HL-60 (cell line): ENCODE results near the gene PITHD1.
A peak's percentile ranks its signal among the peaks of the same experiment; 100 is the strongest.

ENCODE experiments used
- DNase-seq, 2 experiments: peaks; one replicate each; pipeline ENCODE4 v3.0.0-alpha.2; 2010 to 2020; ENCODE audit warnings: low read depth in 1 of 2, low spot score in 1 of 2
- H3K27ac ChIP-seq: fragments of 250-450 bp; sonication (Bioruptor Pico); replicated peaks from 2 replicates; pipeline ENCODE4 v1.5.1; 2020; ENCODE audit warnings: mild to moderate bottlenecking, moderate library complexity
- H3K27me3 ChIP-seq: fragments of 250-450 bp; sonication (Bioruptor Pico); 2 replicates; pipeline ENCODE4 v1.5.1; 2021; ENCODE audit warnings: mild to moderate bottlenecking, moderate library complexity; ENCODE audit not compliant: insufficient read depth, poor library complexity, severe bottlenecking
- H3K4me3 ChIP-seq: replicated peaks from 2 replicates; pipeline ENCODE4 v1.5.1; 2011; ENCODE audit warnings: mild to moderate bottlenecking, control low read depth, low read length; ENCODE audit not compliant: insufficient read depth
- CTCF ChIP-seq: IDR thresholded peaks from one replicate; pipeline ENCODE4 v1.5.1; 2011; ENCODE audit warnings: low read length, control low read depth, inconsistent platforms; ENCODE audit not compliant: insufficient read depth
- GABPA ChIP-seq: IDR thresholded peaks from 2 replicates; pipeline ENCODE4 v1.6.1; 2012; ENCODE audit warnings: low read depth
- POLR2AphosphoS5 ChIP-seq: IDR thresholded peaks from 2 replicates; pipeline ENCODE4 v1.6.1; 2012; ENCODE audit warnings: low read depth
- REST ChIP-seq: IDR thresholded peaks from 2 replicates; pipeline ENCODE4 v1.6.1; 2012; ENCODE audit warnings: low read depth; ENCODE audit not compliant: insufficient replicate concordance
- SPI1 ChIP-seq: IDR thresholded peaks from 2 replicates; pipeline ENCODE4 v1.6.1; 2012; ENCODE audit warnings: low read depth, mild to moderate bottlenecking, borderline replicate concordance

Gene PITHD1

GRCh38 chr1:23798662-23799142 lies 20.5 kb downstream of the PITHD1 start:
- Histone ChIP-seq H3K27me3 (no peaks in the 10 kb centered on the region), H3K4me3 (no peak overlapping the region), H3K27ac (peak overlapping the region; percentile 93)
- DNase-seq: no peak
- TF ChIP-seq CTCF (peak; percentile 9), SPI1 (no peak)

GRCh38 chr1:23799255-23799569 lies 21.0 kb downstream of the PITHD1 start:
- peak overlapping the region; percentile 77 for H3K4me3 ChIP-seq
- no peaks in the 10 kb centered on the region for H3K27me3 ChIP-seq
- TF ChIP-seq GABPA (no peak), REST (no peak), SPI1 (no peak)
- peak overlapping the region; percentile 93 for H3K27ac ChIP-seq
- no peak for DNase-seq

- Histone ChIP-seq H3K27ac (peak overlapping the region; percentile 93), H3K27me3 (no peaks in the 10 kb centered on the region), H3K4me3 (peak overlapping the region; percentile 77)
- TF ChIP-seq CTCF (no peak), GABPA (no peak), POLR2AphosphoS5 (no peak), SPI1 (no peak), REST (no peak)
- DNase-seq: peak in 1 of 2 experiments; percentile 60
These were observed 21.6 kb downstream of the PITHD1 start for GRCh38 chr1:23799570-23800399.

GRCh38 chr1:23800400-23801337 lies 22.5 kb downstream of the PITHD1 start, which contains the start of gene GALE:
GALE (minus strand) TSS chr1:23800754; CDS start chr1:23799007, 1,747 bp downstream.
- peak; percentile 91 to 96 for DNase-seq
- H3K27ac ChIP-seq: peak within 1 kb of the TSS; percentile 93
- peak; percentile 82 for TF ChIP-seq SPI1
- peak; percentile 62 for TF ChIP-seq GABPA
- no peak for TF ChIP-seq REST
- TF ChIP-seq POLR2AphosphoS5: peak; percentile 56; the same call in 1 of the 2 replicates
- H3K27me3 ChIP-seq: no peaks in the 10 kb centered on the region
- peak within 1 kb of the TSS; percentile 77 for H3K4me3 ChIP-seq
